ENCODE data around the gene SNX24. TPM values are rescaled to one million over a fixed set of nuclear protein-coding genes. Genes with fewer than 3 reads are reported as not detected.

The SNX24 gene
- total RNA-seq, 1 experiment from 2014 or later = 10.3 TPM

DNA sequence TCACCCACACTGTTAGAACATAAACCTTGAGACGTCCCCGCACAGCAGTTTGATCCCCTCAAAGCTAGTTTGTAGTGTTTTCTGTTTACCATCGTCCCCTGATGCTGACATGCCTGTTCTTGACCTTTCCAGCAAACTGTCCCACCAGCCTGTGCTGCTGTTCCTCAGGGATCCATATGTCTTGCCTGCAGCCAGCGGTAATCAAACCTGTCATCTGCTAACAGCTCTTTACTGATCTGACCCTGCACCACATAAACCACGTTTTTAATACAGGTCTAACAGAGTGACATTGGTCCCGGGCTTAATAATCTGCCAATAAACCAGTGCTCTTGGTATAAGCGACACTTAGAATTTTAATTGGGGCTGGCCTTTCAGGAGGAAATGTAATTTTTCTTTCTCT lies 156.4 kb downstream of the SNX24 start:
- Histone ChIP-seq H3K9ac (ENCODE audit: low read length) (no peak overlapping the region), H3K9me2 (replicated peaks; ENCODE audit: low read length) (no peaks in the 10 kb centered on the region), H4K20me1 (ENCODE audit: low read length) (no peaks in the 10 kb centered on the region), H3F3A (ENCODE audit: low read length, unreplicated experiment) (no peaks in the 10 kb centered on the region), H3K4me2 (ENCODE audit: low read length) (no peak overlapping the region), H3K4me3 (ENCODE audit: low read length) (no peak overlapping the region), H3K79me2 (ENCODE audit: low read length) (no peaks in the 10 kb centered on the region), H3K36me3 (ENCODE audit: low read depth, low read length) (no peaks in the 10 kb centered on the region), H3K9me3 (ENCODE audit: low read length) (no peaks in the 10 kb centered on the region), H2AFZ (ENCODE audit: low read length) (no peak overlapping the region), H3K4me1 (ENCODE audit: insufficient read depth, low read length) (no peaks in the 10 kb centered on the region), H3K27me3 (ENCODE audit: low read length) (no peaks in the 10 kb centered on the region), H3K27ac (ENCODE audit: low read length) (no peak overlapping the region)
- ChIA-PET CTCF (no interaction called here), POLR2A (ENCODE audit: unreplicated experiment) (no interaction called here)
- no TSS peak for BruUV-seq (replicated peaks)
- no peak for ATAC-seq
- TF ChIP-seq EZH2 (IDR thresholded peaks at IDR 0.05; ENCODE audit: low read length, unreplicated experiment) (no peak), EZH2phosphoT487 (IDR thresholded peaks at IDR 0.05; ENCODE audit: borderline replicate concordance, low read length) (no peak)
- TF ChIP-seq, protein P1, sequence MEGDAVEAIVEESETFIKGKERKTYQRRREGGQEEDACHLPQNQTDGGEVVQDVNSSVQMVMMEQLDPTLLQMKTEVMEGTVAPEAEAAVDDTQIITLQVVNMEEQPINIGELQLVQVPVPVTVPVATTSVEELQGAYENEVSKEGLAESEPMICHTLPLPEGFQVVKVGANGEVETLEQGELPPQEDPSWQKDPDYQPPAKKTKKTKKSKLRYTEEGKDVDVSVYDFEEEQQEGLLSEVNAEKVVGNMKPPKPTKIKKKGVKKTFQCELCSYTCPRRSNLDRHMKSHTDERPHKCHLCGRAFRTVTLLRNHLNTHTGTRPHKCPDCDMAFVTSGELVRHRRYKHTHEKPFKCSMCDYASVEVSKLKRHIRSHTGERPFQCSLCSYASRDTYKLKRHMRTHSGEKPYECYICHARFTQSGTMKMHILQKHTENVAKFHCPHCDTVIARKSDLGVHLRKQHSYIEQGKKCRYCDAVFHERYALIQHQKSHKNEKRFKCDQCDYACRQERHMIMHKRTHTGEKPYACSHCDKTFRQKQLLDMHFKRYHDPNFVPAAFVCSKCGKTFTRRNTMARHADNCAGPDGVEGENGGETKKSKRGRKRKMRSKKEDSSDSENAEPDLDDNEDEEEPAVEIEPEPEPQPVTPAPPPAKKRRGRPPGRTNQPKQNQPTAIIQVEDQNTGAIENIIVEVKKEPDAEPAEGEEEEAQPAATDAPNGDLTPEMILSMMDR (conservative IDR thresholded peaks at IDR 0.05; ENCODE audit: low read depth, low read length) = no peak
- intact Hi-C loops (cut with micrococcal nuclease) = no loop called here
- no peak for DNase-seq

DNA sequence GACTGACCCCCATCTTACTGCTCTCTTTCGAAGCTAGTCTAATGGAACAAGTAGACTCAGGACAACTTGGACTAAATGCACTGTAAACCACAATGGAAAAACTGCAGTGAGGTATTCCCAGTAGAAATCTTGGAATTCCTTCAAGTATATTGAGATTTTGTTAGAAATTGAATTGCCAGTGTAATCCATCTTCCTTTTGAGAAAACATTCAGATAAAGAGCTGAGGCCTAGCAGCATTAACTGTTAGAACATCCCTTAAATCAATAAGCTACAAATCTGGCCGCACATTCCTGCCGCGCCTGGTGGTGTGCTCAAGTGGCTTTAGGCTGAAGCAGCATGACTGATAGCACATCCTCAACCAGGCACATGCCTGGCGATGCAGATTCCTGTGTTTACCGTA lies 161.8 kb downstream of the SNX24 start:
- POLR2A ChIA-PET (ENCODE audit: unreplicated experiment) = no interaction called here
- TF ChIP-seq EZH2phosphoT487 (IDR thresholded peaks at IDR 0.05; ENCODE audit: borderline replicate concordance, low read length) = no peak
- TF ChIP-seq, protein P1 (conservative IDR thresholded peaks at IDR 0.05; ENCODE audit: low read depth, low read length) = no peak
- no peak for DNase-seq
- H3K79me2 ChIP-seq (ENCODE audit: low read length) = no peaks in the 10 kb centered on the region
- no TSS peak for BruUV-seq (replicated peaks)
- ATAC-seq = no peak
- no peaks in the 10 kb centered on the region for H3K9me3 ChIP-seq (ENCODE audit: low read length)
- H3K27ac ChIP-seq (ENCODE audit: low read length) = no peak overlapping the region
- no peaks in the 10 kb centered on the region for H3K9me2 ChIP-seq (replicated peaks; ENCODE audit: low read length)
- no peaks in the 10 kb centered on the region for H3K27me3 ChIP-seq (ENCODE audit: low read length)
- no peaks in the 10 kb centered on the region for H3K36me3 ChIP-seq (ENCODE audit: low read depth, low read length)
- CTCF ChIA-PET = no interaction called here
- H3K4me1 ChIP-seq (ENCODE audit: insufficient read depth, low read length) = no peaks in the 10 kb centered on the region
- H4K20me1 ChIP-seq (ENCODE audit: low read length) = no peaks in the 10 kb centered on the region
- intact Hi-C loops (cut with micrococcal nuclease) = no loop called here
- no peak overlapping the region for H3K4me2 ChIP-seq (ENCODE audit: low read length)
- H2AFZ ChIP-seq (ENCODE audit: low read length) = no peak overlapping the region
- no peak overlapping the region for H3K9ac ChIP-seq (ENCODE audit: low read length)
- no peaks in the 10 kb centered on the region for H3F3A ChIP-seq (ENCODE audit: low read length, unreplicated experiment)
- H3K4me3 ChIP-seq (ENCODE audit: low read length) = no peak overlapping the region

DNA sequence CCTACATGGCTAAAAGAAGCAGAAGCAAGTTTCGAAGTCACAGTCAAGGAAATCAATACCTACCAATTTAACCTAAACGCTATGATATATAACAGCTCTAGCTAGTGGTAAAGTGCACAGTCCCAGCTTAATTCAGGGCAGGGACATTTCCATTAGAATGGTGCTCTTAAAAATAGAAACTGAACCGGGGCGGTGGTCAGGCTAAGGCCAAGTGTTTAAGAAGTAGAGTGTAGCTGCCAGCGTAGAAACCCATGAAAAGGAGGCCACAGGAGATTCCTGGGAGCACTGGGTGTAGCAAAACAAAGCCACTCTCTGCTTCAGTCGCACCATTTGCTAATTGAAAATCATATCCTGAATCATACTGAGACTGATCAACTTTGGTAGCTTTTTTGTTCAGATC lies 162.3 kb downstream of the SNX24 start:
- ATAC-seq (no peak), DNase-seq (no peak)
- no peaks in the 10 kb centered on the region for H3K79me2 ChIP-seq (ENCODE audit: low read length)
- no peaks in the 10 kb centered on the region for H3F3A ChIP-seq (ENCODE audit: low read length, unreplicated experiment)
- no peaks in the 10 kb centered on the region for H3K4me1 ChIP-seq (ENCODE audit: insufficient read depth, low read length)
- no peak overlapping the region for H2AFZ ChIP-seq (ENCODE audit: low read length)
- POLR2A ChIA-PET (ENCODE audit: unreplicated experiment) = no interaction called here
- no peaks in the 10 kb centered on the region for H3K27me3 ChIP-seq (ENCODE audit: low read length)
- H3K4me2 ChIP-seq (ENCODE audit: low read length) = no peak overlapping the region
- no peaks in the 10 kb centered on the region for H4K20me1 ChIP-seq (ENCODE audit: low read length)
- CTCF ChIA-PET = no interaction called here
- H3K9ac ChIP-seq (ENCODE audit: low read length) = no peak overlapping the region
- H3K36me3 ChIP-seq (ENCODE audit: low read depth, low read length) = no peaks in the 10 kb centered on the region
- no peaks in the 10 kb centered on the region for H3K9me2 ChIP-seq (replicated peaks; ENCODE audit: low read length)
- H3K4me3 ChIP-seq (ENCODE audit: low read length) = no peak overlapping the region
- H3K27ac ChIP-seq (ENCODE audit: low read length) = no peak overlapping the region
- no peaks in the 10 kb centered on the region for H3K9me3 ChIP-seq (ENCODE audit: low read length)
- BruUV-seq (replicated peaks) = no TSS peak
- no peak for TF ChIP-seq EZH2 (IDR thresholded peaks at IDR 0.05; ENCODE audit: low read length, unreplicated experiment)
- TF ChIP-seq, protein P1 (conservative IDR thresholded peaks at IDR 0.05; ENCODE audit: low read depth, low read length) = no peak
- TF ChIP-seq EZH2phosphoT487 (IDR thresholded peaks at IDR 0.05; ENCODE audit: borderline replicate concordance, low read length) = no peak
- intact Hi-C loops (cut with micrococcal nuclease) = no loop called here

All from PC-3 (cell line).